Activated naive CD4-positive, alpha-beta T cell treated with anti-CD3 and anti-CD28 coated beads, Interleukin-2, amount 50 U/mL, for 72 hours (primary cell): Measurements from ENCODE around the gene PPP1R18. TPM values are rescaled to one million over a fixed set of nuclear protein-coding genes. Genes with fewer than 3 reads are reported as not detected.
"Not testable (repeated sequence)": the region's sequence is repeated elsewhere in the genome, so short reads cannot be mapped to it uniquely, and the experiment has no call there.

ENCODE experiments used
- ATAC-seq, 2 donors: fragments of 150-1000 bp; cut with Tn5 transposase; 2 replicates each; pipeline ENCODE4 v1.10.0; 2021; ENCODE audit warnings: mild to moderate bottlenecking in 2 of 2, moderate library complexity in 2 of 2
- DNase-seq, 2 donors: peaks; one replicate each; pipeline ENCODE4 v3.0.0; 2021 to 2022; ENCODE audit warnings: low spot score in 2 of 2
- H3K27ac Mint-ChIP-seq, 2 donors: one replicate each; pipeline ENCODE4 v1.8.0; 2022; ENCODE audit warnings: mild to moderate bottlenecking in 2 of 2, mixed read lengths in 2 of 2
- H3K36me3 Mint-ChIP-seq, 2 donors: one replicate each; pipeline ENCODE4 v1.8.0; 2022; ENCODE audit warnings: mixed read lengths in 2 of 2
- H3K9me3 Mint-ChIP-seq, 2 donors: one replicate each; pipeline ENCODE4 v1.8.0; 2022; ENCODE audit warnings: mixed read lengths in 2 of 2
- total RNA-seq, 2 donors: library from RNA; stranded (reverse); gene quantifications; one replicate each; pipeline ENCODE4 v1.2.3, GENCODE V29; 2022

The PPP1R18 gene
- total RNA-seq, 2 donors from 2014 or later = 184 to 274 TPM

- Mint-ChIP-seq H3K27ac (peak overlapping the region; percentile 93 to 97), H3K36me3 (peaks cover 63 to 65% of the 10 kb centered on the region in 2 donors)
- not testable (repeated sequence) for DNase-seq, H3K9me3 Mint-ChIP-seq, ATAC-seq
Observed at GRCh38 chr6:30722025-30722279, 35.5 kb upstream of the PPP1R18 start.

GRCh38 chr6:30721198-30722024 lies 35.0 kb upstream of the PPP1R18 start:
- DNase-seq (peak; percentile 92 to 98), ATAC-seq (peak; percentile 19 to 42)
- Mint-ChIP-seq H3K36me3 (peaks cover 68 to 70% of the 10 kb centered on the region in 2 donors), H3K27ac (peak overlapping the region; percentile 93 to 97), H3K9me3 (peaks cover 0 to 3% of the 10 kb centered on the region in 2 donors)

GRCh38 chr6:30720738-30721197 lies 34.3 kb upstream of the PPP1R18 start:
- DNase-seq (peak in 1 of 2 donors; percentile 67), ATAC-seq (no peak)
- Mint-ChIP-seq H3K36me3 (peaks cover 75 to 76% of the 10 kb centered on the region in 2 donors), H3K9me3 (peaks cover 0 to 3% of the 10 kb centered on the region in 2 donors), H3K27ac (peak overlapping the region; percentile 93 to 97)

GRCh38 chr6:30719791-30720737 lies 33.6 kb upstream of the PPP1R18 start, which contains the start of gene TUBB:
TUBB (plus strand) TSS chr6:30720352; CDS start chr6:30720507, 155 bp downstream.
- Mint-ChIP-seq H3K9me3 (peaks cover 0 to 3% of the 10 kb centered on the region in 2 donors), H3K36me3 (peaks cover 76 to 77% of the 10 kb centered on the region in 2 donors), H3K27ac (peak within 1 kb of the TSS; percentile 93 to 97)
- DNase-seq (peak; percentile 93 to 94), ATAC-seq (peak; percentile 63 to 69)

GRCh38 chr6:30719356-30719755 lies 32.9 kb upstream of the PPP1R18 start:
- H3K27ac Mint-ChIP-seq = peak overlapping the region; percentile 93 to 97
- DNase-seq (no peak), ATAC-seq (no peak)
- H3K36me3 Mint-ChIP-seq = peaks cover 76% of the 10 kb centered on the region in 2 donors
- H3K9me3 Mint-ChIP-seq = peaks cover 0 to 3% of the 10 kb centered on the region in 2 donors

DNA sequence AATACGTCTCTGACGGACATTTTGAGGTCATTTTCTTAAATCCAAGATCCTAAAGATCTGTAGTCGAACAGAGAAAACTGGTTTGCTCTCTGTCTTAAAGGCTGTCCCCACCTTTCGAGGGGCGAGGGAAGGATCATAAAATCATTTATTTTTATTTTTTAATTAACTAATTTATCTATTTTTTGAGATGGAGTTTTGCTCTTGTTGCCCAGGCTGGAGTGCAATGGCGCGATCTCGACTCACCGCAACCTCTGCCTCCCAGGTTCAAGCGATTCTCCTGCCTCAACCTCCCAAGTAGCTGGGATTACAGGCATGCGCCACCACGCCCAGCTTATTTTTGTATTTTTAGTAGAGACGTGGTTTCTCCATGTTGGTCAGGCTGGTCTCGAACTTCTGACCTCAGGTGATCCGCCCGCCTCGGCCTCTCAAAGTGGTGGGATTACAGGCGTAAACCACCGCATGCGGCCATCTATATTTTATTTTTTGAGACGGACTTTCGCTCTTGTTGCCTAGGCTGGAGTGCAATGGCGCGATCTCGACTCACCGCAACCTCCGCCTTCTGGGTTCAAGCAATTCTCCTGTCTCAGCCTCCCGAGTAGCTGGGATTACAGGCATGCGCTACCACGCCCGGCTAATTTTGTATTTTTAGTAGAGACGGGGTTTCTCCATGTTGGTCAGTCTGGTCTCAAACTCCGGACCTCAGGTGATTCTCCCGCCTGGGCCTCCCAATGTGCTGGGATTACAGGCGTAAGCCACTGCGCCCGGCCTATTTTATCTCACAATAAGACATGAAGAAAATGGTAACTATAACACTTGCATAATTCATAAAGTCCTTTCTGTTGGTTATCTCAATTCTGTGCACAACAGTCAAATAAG lies 31.6 kb upstream of the PPP1R18 start:
- Mint-ChIP-seq H3K36me3 (peaks cover 69 to 70% of the 10 kb centered on the region in 2 donors), H3K27ac (peak overlapping the region; percentile 77 to 94)
- ATAC-seq, DNase-seq, H3K9me3 Mint-ChIP-seq: not testable (repeated sequence)

DNA sequence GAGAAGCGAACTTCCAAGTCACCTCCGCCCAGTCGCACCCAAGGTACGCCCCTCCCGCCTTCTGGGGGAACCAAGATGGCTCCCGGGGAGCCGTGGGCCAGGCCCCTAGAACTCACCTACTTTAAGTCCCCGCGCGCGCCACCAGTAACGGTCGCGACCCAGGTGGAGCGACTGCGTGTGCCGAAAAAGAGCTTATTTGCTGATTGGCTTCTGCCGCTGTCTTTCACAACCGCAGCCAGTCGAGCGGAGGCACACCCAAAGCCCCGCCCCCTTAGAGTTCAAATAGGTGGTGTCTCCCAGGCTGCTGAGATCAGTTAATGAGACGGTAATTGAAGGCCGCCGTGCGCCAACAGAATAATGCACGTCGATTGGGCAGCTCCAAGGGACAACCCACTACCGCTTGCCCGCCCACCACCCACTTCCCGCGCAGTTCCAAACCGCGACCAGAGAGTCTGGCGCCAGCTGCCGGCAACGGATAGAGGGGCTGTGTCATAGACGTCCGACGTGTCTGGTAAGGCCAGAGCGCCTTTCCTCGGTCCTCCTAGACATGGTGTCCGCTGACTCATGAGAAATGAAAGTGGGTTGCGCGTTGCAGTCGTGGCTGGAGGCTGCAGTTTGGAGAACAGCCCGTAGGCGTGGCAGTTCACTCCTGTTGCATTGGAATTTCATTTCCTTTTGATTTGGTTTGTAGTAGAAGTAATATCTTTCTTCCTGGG lies 30.8 kb upstream of the PPP1R18 start, which contains the start of gene MDC1:
TSS of gene MDC1 (minus strand) at position 153 of the 716 bp plus-strand sequence. CDS start 2,106 bp downstream, outside the sequence.
- Mint-ChIP-seq H3K9me3 (peaks cover 0 to 3% of the 10 kb centered on the region in 2 donors), H3K27ac (peak within 1 kb of the TSS; percentile 94 to 99), H3K36me3 (peaks cover 69 to 70% of the 10 kb centered on the region in 2 donors)
- ATAC-seq = peak; percentile 81 to 83
- peak; percentile 97 to 100 for DNase-seq

GRCh38 chr6:30716879-30717128 lies 30.4 kb upstream of the PPP1R18 start:
- ATAC-seq (no peak), DNase-seq (no peak)
- Mint-ChIP-seq H3K9me3 (peaks cover 0 to 3% of the 10 kb centered on the region in 2 donors), H3K27ac (peak overlapping the region; percentile 94 to 99), H3K36me3 (peaks cover 68 to 70% of the 10 kb centered on the region in 2 donors)

- ATAC-seq (no peak), DNase-seq (no peak)
- Mint-ChIP-seq H3K9me3 (peaks cover 0 to 3% of the 10 kb centered on the region in 2 donors), H3K36me3 (peaks cover 55 to 60% of the 10 kb centered on the region in 2 donors), H3K27ac (no peak overlapping the region)
Observed at GRCh38 chr6:30714263-30714662, 27.8 kb upstream of the PPP1R18 start.

GRCh38 chr6:30712441-30712945 lies 26.0 kb upstream of the PPP1R18 start:
- Mint-ChIP-seq H3K27ac (peak overlapping the region; percentile 12 to 49), H3K36me3 (peaks cover 61 to 62% of the 10 kb centered on the region in 2 donors), H3K9me3 (peaks cover 0 to 3% of the 10 kb centered on the region in 2 donors)
- ATAC-seq = no peak
- no peak for DNase-seq

DNA sequence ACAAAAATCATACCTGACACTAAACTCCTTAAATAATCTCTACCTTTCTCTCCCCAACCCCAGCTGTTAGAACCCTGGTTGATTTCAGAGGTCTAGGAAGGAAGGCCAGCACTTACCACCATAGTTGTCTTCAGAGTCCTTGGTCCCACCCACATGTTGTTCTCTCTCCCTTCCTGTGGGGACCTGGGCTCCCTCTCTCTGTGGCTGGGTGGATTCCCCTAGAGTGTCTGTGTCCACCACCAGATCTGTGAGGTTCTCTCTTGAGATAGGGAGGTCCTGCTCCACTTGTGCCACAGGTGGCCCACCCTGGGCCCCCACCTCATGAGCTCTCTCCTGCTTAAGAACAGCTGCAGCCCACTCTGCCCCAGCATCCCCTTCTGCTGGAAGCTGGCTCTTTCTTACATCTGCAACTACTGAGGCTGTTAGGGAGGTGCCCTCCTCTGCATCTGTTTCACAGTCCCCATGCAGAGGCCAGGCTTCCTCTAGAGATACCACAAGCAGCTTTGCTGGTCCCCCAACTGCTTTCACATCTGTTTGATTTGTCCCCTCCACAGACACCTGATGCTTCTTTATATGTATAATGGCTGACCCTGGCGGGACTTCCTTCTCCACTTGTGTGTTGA lies 25.4 kb upstream of the PPP1R18 start:
- H3K27ac Mint-ChIP-seq = peak overlapping the region; percentile 22 to 49
- H3K9me3 Mint-ChIP-seq = peaks cover 0 to 3% of the 10 kb centered on the region in 2 donors
- ATAC-seq (peak; percentile 22 to 67), DNase-seq (no peak)
- peaks cover 56 to 57% of the 10 kb centered on the region in 2 donors for H3K36me3 Mint-ChIP-seq

DNA sequence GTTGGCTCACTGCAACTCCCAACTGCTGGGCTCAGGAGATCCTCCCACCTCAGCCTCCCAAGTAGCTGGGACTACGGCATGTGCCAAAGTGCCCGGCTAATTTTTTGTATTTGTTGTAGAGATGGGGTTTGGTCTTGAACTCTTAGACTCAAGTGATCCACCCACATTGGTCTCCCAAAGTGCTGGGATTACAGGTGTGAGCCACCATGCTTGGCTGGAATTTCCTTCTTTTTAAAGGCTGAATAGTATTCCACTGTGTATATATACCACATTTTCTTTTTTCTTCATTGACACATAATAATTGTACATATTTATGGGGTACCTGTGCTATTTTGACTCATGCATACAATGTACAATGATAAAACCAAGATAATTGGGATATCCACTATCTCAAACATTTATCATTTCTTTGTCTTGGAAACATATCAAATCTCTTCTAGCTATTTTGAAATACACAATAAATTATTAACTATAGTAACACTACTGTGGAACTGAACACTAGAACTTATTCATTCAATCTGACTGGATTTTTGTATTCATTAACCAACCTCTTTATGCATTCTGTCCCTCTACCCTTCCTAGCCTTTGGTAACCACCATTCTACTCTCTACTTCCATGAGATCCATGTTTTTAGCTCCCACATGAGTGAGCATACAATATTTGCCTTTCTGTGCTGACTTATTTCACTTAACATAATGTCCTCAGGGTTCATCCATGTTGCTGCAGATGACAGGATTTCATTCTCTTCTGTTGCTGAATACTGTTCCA lies 22.8 kb upstream of the PPP1R18 start:
- Mint-ChIP-seq H3K9me3 (no peaks in the 10 kb centered on the region), H3K27ac (no peak overlapping the region), H3K36me3 (peaks cover 36 to 44% of the 10 kb centered on the region in 2 donors)
- ATAC-seq = no peak
- no peak for DNase-seq

GRCh38 chr6:30707281-30707850 lies 20.9 kb upstream of the PPP1R18 start:
- Mint-ChIP-seq H3K27ac (peak overlapping the region in 1 of 2 donors; percentile 11), H3K9me3 (no peaks in the 10 kb centered on the region), H3K36me3 (peaks cover 30 to 45% of the 10 kb centered on the region in 2 donors)
- ATAC-seq (no peak), DNase-seq (no peak)

DNA sequence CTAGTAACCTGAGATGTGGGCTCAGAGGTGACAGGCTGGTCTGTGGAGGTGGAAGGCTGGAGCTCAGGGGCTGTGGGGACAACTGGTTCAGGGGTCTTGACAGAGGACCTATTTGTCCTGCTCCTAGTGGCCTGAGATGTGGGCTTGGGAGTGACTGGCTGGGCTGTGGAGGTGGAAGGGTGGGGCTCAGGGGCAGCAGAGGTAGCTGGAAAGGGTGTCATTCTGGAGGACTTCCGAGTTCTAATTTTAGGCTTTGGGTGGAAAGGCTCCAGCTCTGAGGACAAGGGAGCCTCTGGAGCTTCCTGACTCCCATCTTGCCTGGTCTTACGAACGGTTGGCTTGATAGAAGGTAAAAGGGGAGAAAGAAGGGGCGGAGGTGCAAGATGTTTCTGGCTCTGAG lies 19.2 kb upstream of the PPP1R18 start:
- Mint-ChIP-seq H3K36me3 (peaks cover 16 to 32% of the 10 kb centered on the region in 2 donors), H3K27ac (peak overlapping the region in 1 of 2 donors; percentile 7), H3K9me3 (no peaks in the 10 kb centered on the region)
- DNase-seq (no peak), ATAC-seq (no peak)
